Measurements from ENCODE around the gene MRPL2. TPM values are rescaled to one million over a fixed set of nuclear protein-coding genes. Genes with fewer than 3 reads are reported as not detected.

MRPL2 gene
- total RNA-seq, 1 experiment from 2014 or later = 54.0 TPM

- peak; percentile 66 for DNase-seq (ENCODE audit: low read depth)
Observed at GRCh38 chr6:43021270-43022047, 37.8 kb downstream of the MRPL2 start, which contains the start of gene RRP36. Gene RRP36, plus strand, starts transcription at chr6:43021623. Its CDS starts 32 bp downstream, at chr6:43021655.

GRCh38 chr6:43020847-43021246 lies 38.4 kb downstream of the MRPL2 start:
- no peak for DNase-seq (ENCODE audit: low read depth)

- DNase-seq (ENCODE audit: low read depth) = no peak
Observed at GRCh38 chr6:43020052-43020705, 39.1 kb downstream of the MRPL2 start.

GRCh38 chr6:43019152-43019551 lies 40.1 kb downstream of the MRPL2 start:
- no peak for DNase-seq (ENCODE audit: low read depth)

- DNase-seq (ENCODE audit: low read depth) = no peak
Observed at GRCh38 chr6:43016943-43017334, 42.3 kb downstream of the MRPL2 start.

GRCh38 chr6:43016176-43016942 lies 42.9 kb downstream of the MRPL2 start:
- DNase-seq (ENCODE audit: low read depth) = no peak

- DNase-seq (ENCODE audit: low read depth) = peak; percentile 16
Observed at GRCh38 chr6:43014434-43014909, 44.8 kb downstream of the MRPL2 start.

- DNase-seq (ENCODE audit: low read depth) = peak; percentile 100
Observed at GRCh38 chr6:43013843-43014433, 45.3 kb downstream of the MRPL2 start, which contains the start of the genes KLHDC3 and MEA1. Gene KLHDC3, plus strand, starts transcription at chr6:43014249. Its CDS starts 2,944 bp downstream, at chr6:43017193. Gene MEA1, minus strand, starts transcription at chr6:43013946. Its CDS starts 133 bp downstream, at chr6:43013813.

GRCh38 chr6:43013097-43013842 lies 46.0 kb downstream of the MRPL2 start:
- no peak for DNase-seq (ENCODE audit: low read depth)

- DNase-seq (ENCODE audit: low read depth) = no peak
Observed at GRCh38 chr6:43012364-43012763, 46.9 kb downstream of the MRPL2 start.

- DNase-seq (ENCODE audit: low read depth) = no peak
Observed at GRCh38 chr6:43011207-43011606, 48.0 kb downstream of the MRPL2 start.

GRCh38 chr6:43009124-43009523 lies 50.1 kb downstream of the MRPL2 start:
- DNase-seq (ENCODE audit: low read depth) = peak; percentile 21

- no peak for DNase-seq (ENCODE audit: low read depth)
Observed at GRCh38 chr6:43007126-43007525, 52.1 kb downstream of the MRPL2 start.

- DNase-seq (ENCODE audit: low read depth) = no peak
Observed at GRCh38 chr6:43006251-43006650, 53.0 kb downstream of the MRPL2 start.

GRCh38 chr6:43005844-43006243 lies 53.4 kb downstream of the MRPL2 start:
- no peak for DNase-seq (ENCODE audit: low read depth)

Other genes with a start within 250 kb of the MRPL2 start
- 139 and 142 TPM in 2 replicates for gene RPL7L1, start 179.8 kb downstream of the MRPL2 start, total RNA-seq (2014; rRNA removed; shearing (Covaris generic))
- gene PTCRA, start 143.4 kb downstream of the MRPL2 start, total RNA-seq (2014; rRNA removed; shearing (Covaris generic)) = not detected in 2 replicates
- 39.9 and 45.3 TPM in 2 replicates for gene CNPY3, start 130.0 kb downstream of the MRPL2 start, total RNA-seq (2014; rRNA removed; shearing (Covaris generic))
- gene GNMT, start 98.7 kb downstream of the MRPL2 start, total RNA-seq (2014; rRNA removed; shearing (Covaris generic)) = not detected in 2 replicates
- gene PEX6, start 80.3 kb downstream of the MRPL2 start, total RNA-seq (2014; rRNA removed; shearing (Covaris generic)) = 21.2 and 25.4 TPM in 2 replicates
- gene PPP2R5D, start 74.9 kb downstream of the MRPL2 start, total RNA-seq (2014; rRNA removed; shearing (Covaris generic)) = 37.2 and 43.5 TPM in 2 replicates
- 98.7 and 127 TPM in 2 replicates for gene MEA1, start 45.5 kb downstream of the MRPL2 start, total RNA-seq (2014; rRNA removed; shearing (Covaris generic))
- 119 and 133 TPM in 2 replicates for gene KLHDC3, start 45.2 kb downstream of the MRPL2 start, total RNA-seq (2014; rRNA removed; shearing (Covaris generic))
- gene RRP36, start 37.8 kb downstream of the MRPL2 start, total RNA-seq (2014; rRNA removed; shearing (Covaris generic)) = 134 and 137 TPM in 2 replicates
- 19.4 and 19.6 TPM in 2 replicates for gene CUL7, start 5.6 kb downstream of the MRPL2 start, total RNA-seq (2014; rRNA removed; shearing (Covaris generic))
- gene KLC4, start 197 bp upstream of the MRPL2 start, total RNA-seq (2014; rRNA removed; shearing (Covaris generic)) = 9.4 and 10.7 TPM in 2 replicates
- gene PTK7, start 16.9 kb upstream of the MRPL2 start, total RNA-seq (2014; rRNA removed; shearing (Covaris generic)) = 35.8 and 38.2 TPM in 2 replicates
- gene SRF, start 111.8 kb upstream of the MRPL2 start, total RNA-seq (2014; rRNA removed; shearing (Covaris generic)) = 32.8 and 35.5 TPM in 2 replicates
- 15.2 and 22.1 TPM in 2 replicates for gene CUL9, start 122.8 kb upstream of the MRPL2 start, total RNA-seq (2014; rRNA removed; shearing (Covaris generic))
- 92.6 and 123 TPM in 2 replicates for gene DNPH1, start 170.0 kb upstream of the MRPL2 start, total RNA-seq (2014; rRNA removed; shearing (Covaris generic))
- gene TTBK1, start 184.0 kb upstream of the MRPL2 start, total RNA-seq (2014; rRNA removed; shearing (Covaris generic)) = 0.06 TPM in 1 of 2 replicates, not detected in the other
- not detected in 2 replicates for gene SLC22A7, start 238.8 kb upstream of the MRPL2 start, total RNA-seq (2014; rRNA removed; shearing (Covaris generic))
- not detected in 2 replicates for gene CRIP3, start 249.4 kb upstream of the MRPL2 start, total RNA-seq (2014; rRNA removed; shearing (Covaris generic))